ENCODE measurements around the gene MOSMO.
A peak's percentile ranks its signal among the peaks of the same experiment; 100 is the strongest.

Gene MOSMO

DNA sequence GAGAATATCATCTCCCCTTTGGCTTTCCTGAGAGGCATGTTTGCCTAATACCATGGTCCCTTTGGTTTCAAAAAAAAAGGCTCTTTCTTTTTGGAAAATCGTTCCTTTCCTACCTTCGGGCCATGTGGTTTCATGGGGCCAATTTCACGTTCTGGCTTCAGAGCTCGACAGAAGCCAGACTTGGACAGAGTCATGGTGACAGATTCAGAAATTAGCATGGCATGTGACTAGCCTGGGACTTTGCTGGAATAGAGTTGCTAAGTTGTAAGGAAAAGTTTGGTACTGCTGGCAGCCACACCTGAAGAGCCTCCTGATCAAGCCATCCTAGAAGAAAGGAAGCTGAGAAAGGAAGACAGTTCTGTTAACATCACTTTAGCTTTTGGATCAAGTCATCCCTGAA, 82.0 kb downstream of the MOSMO start:
- no peak for TF ChIP-seq CTCF (IDR thresholded peaks at IDR 0.05; ENCODE audit: unreplicated experiment in 3 of 3)
- peaks cover 3% of the 10 kb centered on the region for H3K27me3 Mint-ChIP-seq (ENCODE audit: low read depth)
- peaks cover 6% of the 10 kb centered on the region for H3K4me1 Mint-ChIP-seq
- H3K9me3 Mint-ChIP-seq: no peaks in the 10 kb centered on the region
- no peak overlapping the region for H3K4me3 Mint-ChIP-seq
- H3K36me3 Mint-ChIP-seq (ENCODE audit: low read depth): peaks cover 7% of the 10 kb centered on the region
- no peak overlapping the region for H3K27ac Mint-ChIP-seq

DNA sequence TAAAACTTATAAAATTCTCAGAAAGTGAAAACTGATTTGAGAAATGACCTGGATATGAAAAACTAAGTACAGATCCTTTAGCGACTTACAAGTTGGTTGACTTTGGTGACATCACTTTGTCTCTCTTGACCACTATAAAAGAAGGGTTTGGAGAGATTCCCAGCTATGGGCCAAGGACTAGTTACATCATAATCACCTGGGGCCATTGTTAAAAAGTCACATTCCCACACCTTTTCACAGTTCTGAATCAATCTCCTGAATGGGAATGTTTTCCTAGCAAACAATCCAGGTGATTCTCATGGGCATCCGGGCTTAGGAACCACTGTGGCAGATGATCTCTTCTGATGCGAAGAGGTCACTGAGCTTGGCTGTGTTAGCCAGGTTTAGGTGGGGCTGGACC, 83.8 kb downstream of the MOSMO start:
- no peak for TF ChIP-seq CTCF (IDR thresholded peaks at IDR 0.05; ENCODE audit: unreplicated experiment in 3 of 3)
- Mint-ChIP-seq H3K4me3 (peak overlapping the region in 1 of 3 experiments; percentile 55), H3K27ac (peak overlapping the region; percentile 9 to 66 (median 62)), H3K4me1 (peaks cover 6% of the 10 kb centered on the region), H3K9me3 (no peaks in the 10 kb centered on the region), H3K27me3 (ENCODE audit: low read depth) (peaks cover 3% of the 10 kb centered on the region), H3K36me3 (ENCODE audit: low read depth) (no peaks in the 10 kb centered on the region)

DNA sequence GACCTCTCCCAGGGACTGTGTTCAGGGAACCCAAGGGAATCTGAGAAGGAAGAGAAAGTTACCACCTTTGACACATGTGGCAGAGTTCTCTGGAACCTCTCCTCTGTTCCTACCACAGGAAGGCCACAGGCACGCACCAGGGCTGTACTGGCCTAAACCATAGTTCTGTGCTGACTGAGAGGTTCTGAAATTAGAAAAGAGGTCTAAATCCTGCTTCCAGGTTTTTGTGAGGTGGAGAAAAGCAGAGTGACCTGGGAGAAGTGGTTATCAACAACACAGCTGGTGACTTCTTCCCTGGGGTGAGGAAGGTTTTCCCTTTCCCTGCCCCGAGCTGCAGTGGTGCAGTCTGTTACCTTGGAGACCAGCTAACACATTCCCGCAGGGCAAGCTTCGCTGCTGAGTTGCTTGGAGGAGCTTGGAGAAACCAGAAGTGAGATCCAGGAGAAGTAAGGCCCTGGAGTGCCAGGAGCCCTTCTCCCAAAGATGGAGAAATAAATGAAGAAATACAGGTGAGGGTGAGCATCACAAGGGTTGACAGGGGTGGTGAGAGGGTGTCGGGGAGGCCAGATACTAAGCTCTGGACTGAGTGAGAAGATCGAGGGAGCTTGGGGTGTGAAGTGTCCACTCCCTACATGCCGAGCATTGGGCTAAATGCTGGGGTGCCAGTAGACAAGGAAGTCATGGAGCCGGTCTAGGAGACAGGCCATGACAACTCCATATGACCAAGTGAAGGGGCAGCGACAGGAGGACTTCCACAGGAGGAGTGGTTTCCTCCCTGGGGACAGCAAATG, 84.4 kb downstream of the MOSMO start, which contains the start of gene VWA3A:
Gene VWA3A (plus strand): TSS at position 399 of the 791 bp plus-strand sequence. CDS start 97 bp downstream, at position 496.
- Mint-ChIP-seq H3K9me3 (no peaks in the 10 kb centered on the region), H3K27ac (peak within 1 kb of the TSS; percentile 9 to 66 (median 62)), H3K36me3 (ENCODE audit: low read depth) (no peaks in the 10 kb centered on the region), H3K4me3 (peak within 1 kb of the TSS; percentile 3 to 55 (median 35)), H3K4me1 (peaks cover 6% of the 10 kb centered on the region), H3K27me3 (ENCODE audit: low read depth) (peaks cover 3% of the 10 kb centered on the region)
- TF ChIP-seq CTCF (IDR thresholded peaks at IDR 0.05; ENCODE audit: unreplicated experiment in 3 of 3): no peak

DNA sequence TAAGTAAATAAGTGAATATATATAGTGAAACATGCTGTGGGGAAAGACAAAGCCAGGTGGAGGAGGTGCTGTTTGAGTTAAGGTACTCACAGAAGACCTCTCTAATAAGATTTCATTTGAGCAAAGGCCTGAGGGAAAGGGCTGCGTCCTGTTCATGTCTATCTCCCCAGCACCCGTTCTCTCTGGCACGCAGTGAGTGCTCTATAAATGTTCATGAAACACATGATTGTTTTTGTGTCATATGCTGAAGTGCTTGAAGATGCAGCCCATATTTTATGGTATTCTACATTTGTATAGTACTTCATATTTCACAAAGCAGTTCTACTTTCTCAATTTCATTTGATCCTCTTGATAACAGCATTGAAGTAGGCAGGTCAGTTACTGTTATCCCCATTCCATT, 85.4 kb downstream of the MOSMO start:
- Mint-ChIP-seq H3K9me3 (no peaks in the 10 kb centered on the region), H3K4me1 (peaks cover 6% of the 10 kb centered on the region), H3K27ac (no peak overlapping the region), H3K27me3 (ENCODE audit: low read depth) (peaks cover 3% of the 10 kb centered on the region), H3K4me3 (no peak overlapping the region), H3K36me3 (ENCODE audit: low read depth) (no peaks in the 10 kb centered on the region)
- TF ChIP-seq CTCF (IDR thresholded peaks at IDR 0.05; ENCODE audit: unreplicated experiment in 3 of 3): no peak

GRCh38 chr16:22093996-22094395, 86.1 kb downstream of the MOSMO start:
- no peak overlapping the region for H3K4me3 Mint-ChIP-seq
- no peak for TF ChIP-seq CTCF (IDR thresholded peaks at IDR 0.05; ENCODE audit: unreplicated experiment in 3 of 3)
- no peaks in the 10 kb centered on the region for H3K9me3 Mint-ChIP-seq
- no peaks in the 10 kb centered on the region for H3K36me3 Mint-ChIP-seq (ENCODE audit: low read depth)
- peaks cover 3% of the 10 kb centered on the region for H3K27me3 Mint-ChIP-seq (ENCODE audit: low read depth)
- H3K27ac Mint-ChIP-seq: no peak overlapping the region
- H3K4me1 Mint-ChIP-seq: peaks cover 6% of the 10 kb centered on the region
